NCI-H1417 treated with DMSO at 0.1 percent for 48 hours (cell line): ENCODE results near the gene RILPL1.
"Not testable (repeated sequence)": the region's sequence is repeated elsewhere in the genome, so short reads cannot be mapped to it uniquely, and the experiment has no call there.

Source experiments
- DNase-seq: peaks from one replicate; lab custom pipeline; 2025; lab: John Stamatoyannopoulos, UW

The RILPL1 gene

GRCh38 chr12:123494124-123494851 lies 39.2 kb downstream of the RILPL1 start:
- DNase-seq: no peak

GRCh38 chr12:123492339-123493039 lies 41.0 kb downstream of the RILPL1 start:
- not testable (repeated sequence) for DNase-seq

DNA sequence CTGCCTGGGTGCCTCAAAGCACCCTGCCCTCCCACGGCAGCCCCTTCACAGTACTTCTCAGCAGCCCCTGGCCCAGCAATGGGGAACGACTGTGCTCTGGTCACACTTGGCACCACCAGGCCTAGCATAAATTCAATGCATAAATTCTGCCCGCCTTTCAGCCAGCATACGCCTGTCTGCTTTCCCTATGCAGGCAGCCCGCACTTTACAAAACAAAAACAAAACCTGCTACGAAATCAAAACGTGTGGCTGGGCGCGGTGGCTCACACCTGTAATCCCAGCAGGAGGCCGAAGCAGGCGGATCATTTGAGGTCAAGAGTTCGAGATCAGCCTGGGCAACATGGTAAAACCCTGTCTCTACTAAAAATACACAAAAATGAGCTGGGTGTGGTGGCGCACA lies 42.0 kb downstream of the RILPL1 start:
- no peak for DNase-seq

DNA sequence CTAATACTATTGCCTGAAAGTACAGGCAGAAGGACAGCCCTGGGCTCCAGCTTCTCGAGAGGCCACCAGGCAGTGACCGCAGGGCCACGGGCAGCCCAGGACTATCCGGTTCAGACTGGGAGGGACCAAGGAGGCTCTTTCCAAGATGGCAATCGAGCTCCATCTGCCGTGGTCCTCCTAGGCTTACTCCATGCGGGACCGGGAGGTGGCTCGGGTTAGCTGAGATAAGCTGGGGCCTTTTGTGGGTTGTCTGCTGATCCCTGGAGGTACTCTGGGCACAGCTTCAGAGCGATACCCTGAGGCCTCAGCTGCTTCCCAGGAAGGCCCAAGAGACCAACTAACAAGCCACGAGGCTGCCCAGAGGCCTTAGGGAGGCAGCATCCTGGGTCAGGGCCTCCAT lies 42.5 kb downstream of the RILPL1 start:
- DNase-seq: no peak

GRCh38 chr12:123490089-123490488 lies 43.4 kb downstream of the RILPL1 start:
- no peak for DNase-seq

GRCh38 chr12:123489580-123489979 lies 43.9 kb downstream of the RILPL1 start:
- DNase-seq: no peak

GRCh38 chr12:123488539-123489230 lies 44.8 kb downstream of the RILPL1 start:
- DNase-seq: no peak

- DNase-seq: no peak
These were observed 46.1 kb downstream of the RILPL1 start for GRCh38 chr12:123487428-123487827.

GRCh38 chr12:123485756-123486155 lies 47.8 kb downstream of the RILPL1 start:
- DNase-seq: no peak

GRCh38 chr12:123483602-123484248 lies 49.8 kb downstream of the RILPL1 start:
- DNase-seq: no peak

GRCh38 chr12:123482876-123483275 lies 50.6 kb downstream of the RILPL1 start:
- no peak for DNase-seq

GRCh38 chr12:123481251-123481650 lies 52.3 kb downstream of the RILPL1 start:
- not testable (repeated sequence) for DNase-seq

- DNase-seq: no peak
These were observed 53.9 kb downstream of the RILPL1 start for GRCh38 chr12:123479442-123480180.

- DNase-seq: no peak
These were observed 54.8 kb downstream of the RILPL1 start for GRCh38 chr12:123478762-123479161.

GRCh38 chr12:123478069-123478468 lies 55.5 kb downstream of the RILPL1 start:
- no peak for DNase-seq

DNA sequence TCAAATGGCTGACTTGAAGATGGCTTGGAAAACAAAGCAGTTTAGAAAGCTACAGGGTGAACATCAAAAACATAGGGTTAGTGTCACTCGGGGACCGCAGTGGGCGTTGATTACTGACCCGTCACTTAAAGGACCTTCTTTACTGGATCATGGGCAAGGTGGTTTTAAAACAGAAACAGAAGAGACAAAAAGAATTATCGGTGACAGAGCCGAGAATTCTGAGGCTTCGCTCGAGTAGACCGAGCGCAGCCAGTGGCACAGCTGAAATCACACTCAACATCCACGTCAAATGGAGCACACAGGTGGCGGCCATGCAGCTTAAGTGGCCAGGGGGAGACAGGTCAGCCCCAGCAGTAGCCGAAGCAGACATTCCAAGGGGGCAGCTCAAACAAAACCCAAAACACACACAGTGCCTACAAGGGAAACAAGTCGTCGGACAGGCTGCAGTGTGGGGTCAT lies 58.2 kb downstream of the RILPL1 start:
- DNase-seq: no peak

- no peak for DNase-seq
These were observed 58.9 kb downstream of the RILPL1 start for GRCh38 chr12:123474485-123475245.

DNA sequence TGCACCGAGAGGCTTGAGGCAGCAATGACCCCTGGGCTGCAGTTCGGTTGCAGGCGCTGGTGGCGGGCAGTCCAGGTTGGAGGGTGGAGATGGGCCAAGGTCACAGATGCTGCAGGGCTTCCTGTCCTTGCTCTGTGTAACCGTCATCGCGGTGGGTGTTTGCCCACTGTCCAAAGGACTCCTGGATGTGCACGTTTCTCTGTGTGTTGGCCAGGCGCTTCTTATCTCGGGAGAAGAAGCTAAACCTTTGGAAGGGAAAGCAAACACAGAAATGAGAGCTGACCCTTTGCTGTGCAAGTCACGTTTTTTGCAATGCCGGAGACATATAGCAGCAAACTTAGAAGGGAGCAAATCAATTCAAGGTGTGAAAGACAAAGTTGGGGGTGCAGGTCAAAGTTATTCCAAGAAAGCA lies 61.1 kb downstream of the RILPL1 start:
- no peak for DNase-seq

DNA sequence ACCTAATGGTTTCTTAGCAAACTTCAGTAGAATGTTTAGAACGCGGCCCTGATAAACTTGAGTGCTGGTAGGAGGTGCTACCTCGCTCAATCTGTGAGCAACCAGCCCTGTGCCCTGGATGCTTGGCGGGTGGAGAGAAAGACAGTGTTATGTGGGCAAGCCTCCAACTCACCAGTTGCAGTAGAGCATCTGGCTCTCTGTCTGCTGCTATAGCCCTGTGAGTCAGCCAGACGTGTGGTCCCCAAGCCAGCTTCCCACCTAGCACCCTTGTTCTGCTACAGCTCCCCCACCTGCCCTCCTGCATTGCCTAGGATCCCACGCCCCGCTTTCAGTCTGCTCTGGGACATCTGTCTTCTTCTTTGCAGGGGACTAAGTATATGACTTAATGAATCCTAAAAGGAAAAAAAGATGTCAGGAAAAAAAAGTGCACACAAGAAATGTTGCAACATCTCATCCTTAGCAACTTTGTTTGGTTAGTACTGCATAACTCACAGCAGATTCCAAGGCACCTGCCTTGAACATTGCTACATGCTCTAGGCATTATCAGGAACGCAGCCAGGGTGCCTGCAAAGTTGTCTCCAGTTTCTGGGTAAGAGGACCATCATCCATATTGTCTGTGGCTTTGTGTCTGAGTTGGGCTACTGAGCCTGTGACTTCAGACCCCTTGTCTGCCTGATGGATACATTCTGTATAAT lies 62.0 kb downstream of the RILPL1 start:
- DNase-seq: no peak

DNA sequence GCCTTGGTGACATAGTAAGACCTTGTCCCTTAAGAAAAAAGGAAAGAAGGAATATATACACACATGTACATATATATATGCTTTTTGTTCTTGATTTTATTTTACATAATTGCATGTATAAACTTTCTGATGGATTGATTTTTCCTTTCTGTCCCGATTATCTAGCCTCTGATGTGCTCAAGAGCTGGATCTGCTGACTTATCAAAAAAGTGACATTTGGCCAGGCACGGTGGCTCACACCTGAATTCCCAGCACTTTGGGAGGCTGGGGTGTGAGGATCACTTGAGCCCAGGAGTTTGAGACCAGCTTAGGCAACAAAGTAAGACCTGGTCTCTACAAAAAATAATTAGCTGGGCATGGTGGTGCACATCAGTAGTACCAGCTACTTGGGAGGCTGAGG lies 63.5 kb downstream of the RILPL1 start:
- no peak for DNase-seq
